GM19468 (cell line): ENCODE data around the gene HOXD12.

Experiments used
- ATAC-seq: cut with Tn5 transposase; IDR thresholded peaks from one replicate; pipeline ENCODE4 v1.9.1; 2021; ENCODE audit warnings: mild to moderate bottlenecking, moderate library complexity, moderate number of reproducible peaks; ENCODE audit not compliant: unreplicated experiment; ENCODE audit errors: extremely low read depth

Gene HOXD12

DNA sequence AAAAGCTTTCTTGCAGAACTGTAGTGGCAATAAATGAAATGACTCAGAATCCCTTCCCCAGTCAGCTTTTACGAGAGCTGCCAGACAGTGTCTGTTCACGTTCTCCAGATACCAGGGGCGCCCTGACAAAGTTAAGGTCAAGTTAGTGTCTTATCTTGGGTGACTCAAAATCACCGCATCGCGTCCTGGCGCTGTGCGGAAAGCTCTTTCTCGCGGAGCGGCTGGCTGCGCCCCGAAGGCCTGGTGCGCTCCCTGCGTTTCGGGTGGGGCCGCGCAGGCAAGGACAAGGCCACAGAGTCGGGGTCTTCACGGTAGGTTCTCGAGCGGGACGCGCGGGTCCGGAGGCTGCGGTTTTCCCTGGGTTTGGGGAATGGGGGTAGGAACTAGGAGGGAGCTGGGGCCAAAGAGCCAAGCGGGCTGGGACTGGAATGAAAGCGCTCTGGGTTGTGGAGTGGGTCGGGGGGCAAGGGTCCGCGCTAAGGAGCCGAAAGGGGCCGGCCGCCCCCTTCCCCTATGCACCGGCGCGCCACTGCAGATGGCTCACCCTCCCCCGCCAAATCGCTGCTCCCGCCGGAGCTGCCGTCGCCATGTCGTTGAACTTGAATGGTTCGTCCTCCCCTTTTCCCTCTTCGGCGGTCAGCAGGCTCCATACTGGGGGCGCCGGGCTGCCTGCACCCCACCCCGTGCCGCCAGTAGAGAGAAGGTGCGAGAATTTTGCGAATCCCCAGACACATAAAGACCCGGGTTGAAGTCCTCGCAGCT is 4.9 kb downstream of the HOXD12 start:
- no peak for ATAC-seq

DNA sequence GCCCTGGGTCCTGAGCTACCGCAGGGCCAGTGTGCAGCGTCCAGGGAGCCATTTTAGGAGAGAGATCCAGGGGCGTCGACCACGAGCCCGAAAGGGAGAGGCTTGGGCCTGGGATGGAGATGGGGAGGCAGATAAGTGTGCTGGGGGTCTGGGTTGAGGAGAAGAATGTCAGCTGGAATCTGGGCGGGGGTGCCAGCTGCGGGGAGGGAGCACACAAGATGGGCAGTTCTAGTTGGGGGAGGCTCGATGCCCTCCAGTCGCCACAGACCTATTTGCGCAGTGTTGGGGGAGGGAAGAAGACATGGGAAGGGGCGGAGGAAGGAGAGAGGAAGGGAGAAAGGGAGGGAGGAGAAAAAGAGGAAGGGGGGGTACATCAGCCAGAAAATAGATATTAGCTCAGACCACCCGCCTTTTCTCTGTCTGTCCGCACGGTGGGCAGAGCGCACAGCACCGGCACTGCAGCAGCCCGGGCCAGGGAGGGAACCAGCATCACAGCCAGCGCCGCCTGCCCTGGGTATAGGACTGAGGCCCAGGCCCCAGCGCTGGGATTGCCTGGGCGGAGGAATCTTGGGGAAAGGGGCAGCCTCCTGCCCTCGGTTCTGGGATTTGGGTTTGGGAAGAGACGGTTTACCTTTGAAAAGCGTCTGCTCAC is 5.6 kb downstream of the HOXD12 start:
- no peak for ATAC-seq

DNA sequence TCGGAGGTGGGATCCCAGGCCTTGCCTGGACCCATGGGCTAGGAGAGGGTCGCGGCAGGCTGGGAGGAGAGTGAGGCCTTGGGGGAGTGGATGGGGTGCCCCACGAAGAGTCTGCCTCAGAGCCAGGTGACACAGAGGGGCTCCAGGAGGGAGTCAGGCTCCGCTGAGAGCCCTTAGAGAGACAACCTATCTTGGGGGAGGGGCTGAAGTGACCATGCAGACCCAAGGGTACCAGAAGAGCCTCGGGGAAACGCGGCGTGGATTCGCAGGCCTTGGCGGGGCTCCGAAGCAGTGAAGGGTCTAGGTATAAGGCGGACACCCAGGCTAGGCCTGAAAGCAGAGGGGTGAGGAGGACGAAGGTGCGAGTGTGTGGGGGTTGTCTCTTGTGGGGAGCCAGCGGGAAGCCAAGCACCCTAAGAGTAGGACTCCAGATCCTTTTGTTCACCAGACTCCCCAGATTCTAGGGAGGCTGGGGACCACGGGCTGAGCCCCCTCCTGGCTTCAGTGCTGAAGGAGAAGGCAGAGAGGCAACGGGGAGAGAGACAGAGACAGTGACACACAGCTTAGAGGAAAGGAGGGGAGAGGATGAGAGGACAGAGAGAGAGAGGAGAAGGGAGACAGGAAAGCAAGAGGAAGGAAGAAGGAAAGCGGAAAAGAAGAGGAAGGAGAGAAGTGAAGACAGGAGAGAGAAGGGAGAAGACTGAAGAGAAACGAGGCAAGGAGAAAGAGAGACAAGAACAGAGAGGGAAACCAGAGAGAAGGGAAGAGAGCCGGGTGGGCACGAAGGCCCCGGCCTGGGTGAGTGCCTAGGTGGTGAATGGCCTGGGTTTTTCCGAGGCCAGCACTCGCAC is 6.4 kb downstream of the HOXD12 start:
- ATAC-seq = no peak

DNA sequence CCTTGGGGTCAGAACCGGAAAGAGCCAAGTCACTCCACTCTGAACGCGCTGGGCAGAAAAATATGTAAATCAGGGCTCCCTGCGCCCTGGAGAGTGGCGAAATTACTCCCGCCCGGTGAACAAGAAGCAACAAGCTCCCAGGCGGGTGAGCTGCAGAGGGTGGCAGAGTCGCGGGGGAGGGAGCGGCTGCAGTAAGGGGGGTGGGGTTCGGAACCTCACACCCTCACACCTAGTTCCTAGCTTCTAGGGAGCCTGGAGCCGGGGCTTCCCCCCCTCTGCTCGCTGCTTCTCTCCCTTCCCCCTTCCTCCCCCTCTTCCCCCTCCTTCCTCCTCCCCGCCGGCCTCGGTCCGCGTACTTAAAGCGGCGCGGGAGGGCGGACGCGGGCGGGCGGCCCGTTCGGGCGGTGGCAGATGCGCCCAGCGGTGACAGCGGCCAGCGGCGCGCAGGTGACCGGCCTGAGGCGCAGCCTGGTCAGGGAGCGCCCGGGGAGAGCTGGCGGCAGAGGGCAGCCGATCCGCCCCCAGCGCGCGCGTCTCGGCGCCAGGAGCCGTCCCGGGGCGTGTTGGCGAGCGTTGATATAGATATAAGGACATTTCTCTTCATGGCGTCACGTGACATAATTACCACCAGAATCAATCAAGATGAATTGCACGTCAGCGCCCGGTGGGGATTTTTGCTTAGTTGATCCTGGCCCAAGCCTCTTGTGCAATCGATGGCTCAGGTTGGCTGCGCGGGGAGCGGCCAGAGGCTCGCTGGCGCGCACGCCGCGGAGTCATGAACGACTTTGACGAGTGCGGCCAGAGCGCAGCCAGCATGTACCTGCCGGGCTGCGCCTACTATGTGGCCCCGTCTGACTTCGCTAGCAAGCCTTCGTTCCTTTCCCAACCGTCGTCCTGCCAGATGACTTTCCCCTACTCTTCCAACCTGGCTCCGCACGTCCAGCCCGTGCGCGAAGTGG is 7.3 kb downstream of the HOXD12 start, which contains the start of gene HOXD11:
Gene HOXD11 (plus strand): TSS at position 700 of the 959 bp plus-strand sequence. CDS start 76 bp downstream, at position 776.
- no peak for ATAC-seq

DNA sequence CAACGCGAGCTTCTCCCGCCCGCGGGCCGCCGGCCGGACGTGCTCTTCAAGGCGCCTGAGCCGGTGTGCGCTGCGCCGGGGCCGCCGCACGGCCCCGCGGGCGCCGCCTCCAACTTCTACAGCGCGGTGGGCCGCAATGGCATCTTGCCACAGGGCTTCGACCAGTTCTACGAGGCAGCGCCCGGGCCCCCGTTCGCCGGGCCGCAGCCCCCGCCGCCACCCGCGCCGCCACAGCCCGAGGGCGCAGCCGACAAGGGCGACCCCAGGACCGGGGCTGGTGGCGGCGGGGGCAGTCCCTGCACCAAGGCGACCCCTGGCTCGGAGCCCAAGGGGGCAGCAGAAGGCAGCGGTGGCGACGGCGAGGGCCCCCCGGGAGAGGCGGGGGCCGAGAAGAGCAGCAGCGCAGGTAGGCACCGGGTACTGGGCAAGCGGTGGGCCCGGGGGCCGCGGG is 8.2 kb downstream of the HOXD12 start:
- ATAC-seq = no peak

DNA sequence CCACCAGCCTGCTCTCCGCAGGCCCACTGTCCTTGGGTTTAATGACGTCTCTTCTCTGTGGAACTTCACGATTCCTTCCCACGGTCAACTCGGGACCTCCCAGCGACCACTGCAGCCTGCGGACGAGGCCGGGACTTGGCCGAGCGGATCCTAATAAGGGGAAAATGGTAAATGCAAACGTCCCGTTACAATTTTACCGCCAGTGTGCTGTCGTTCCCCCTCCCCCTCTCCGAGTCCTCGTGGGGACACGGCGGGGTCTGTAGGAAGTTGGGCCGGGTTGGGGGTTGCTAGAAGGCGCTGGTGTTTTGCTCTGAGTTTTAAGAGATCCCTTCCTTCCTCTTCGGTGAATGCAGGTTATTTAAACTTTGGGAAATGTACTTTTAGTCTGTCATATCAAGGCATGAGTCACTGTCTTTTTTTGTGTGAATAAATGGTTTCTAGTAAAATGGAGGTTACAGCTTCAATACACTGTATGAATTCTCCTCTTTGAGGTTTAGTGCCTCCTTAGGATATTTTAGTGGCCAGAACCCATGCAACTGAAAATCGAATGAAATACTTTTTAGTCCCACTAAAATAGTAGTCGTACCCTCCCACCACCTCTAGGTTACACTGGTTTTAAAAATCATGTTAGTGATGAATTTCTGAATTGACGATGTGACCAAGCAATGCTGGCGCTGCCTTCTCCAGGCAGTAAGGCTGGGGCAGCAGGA is 9.8 kb downstream of the HOXD12 start:
- no peak for ATAC-seq

DNA sequence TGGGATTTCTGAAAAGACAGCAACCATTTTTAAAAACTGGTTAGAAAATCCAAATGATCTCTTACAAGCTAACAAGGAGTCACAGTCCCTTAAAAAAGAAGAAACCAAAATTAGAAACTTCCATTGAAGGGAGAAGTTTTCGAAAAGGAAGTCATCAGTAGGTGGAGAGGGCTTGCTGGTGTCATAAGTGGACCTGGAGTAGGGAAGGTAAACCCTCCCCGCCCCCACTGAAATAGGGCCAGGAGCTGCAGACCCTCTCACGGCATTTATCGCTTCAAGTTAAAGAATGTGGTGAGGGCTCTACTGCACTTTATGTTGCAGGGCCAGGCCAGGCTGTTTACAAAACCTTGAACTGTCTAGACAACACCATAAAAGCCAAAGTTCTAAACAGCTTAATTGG is 10.4 kb downstream of the HOXD12 start:
- ATAC-seq = no peak

DNA sequence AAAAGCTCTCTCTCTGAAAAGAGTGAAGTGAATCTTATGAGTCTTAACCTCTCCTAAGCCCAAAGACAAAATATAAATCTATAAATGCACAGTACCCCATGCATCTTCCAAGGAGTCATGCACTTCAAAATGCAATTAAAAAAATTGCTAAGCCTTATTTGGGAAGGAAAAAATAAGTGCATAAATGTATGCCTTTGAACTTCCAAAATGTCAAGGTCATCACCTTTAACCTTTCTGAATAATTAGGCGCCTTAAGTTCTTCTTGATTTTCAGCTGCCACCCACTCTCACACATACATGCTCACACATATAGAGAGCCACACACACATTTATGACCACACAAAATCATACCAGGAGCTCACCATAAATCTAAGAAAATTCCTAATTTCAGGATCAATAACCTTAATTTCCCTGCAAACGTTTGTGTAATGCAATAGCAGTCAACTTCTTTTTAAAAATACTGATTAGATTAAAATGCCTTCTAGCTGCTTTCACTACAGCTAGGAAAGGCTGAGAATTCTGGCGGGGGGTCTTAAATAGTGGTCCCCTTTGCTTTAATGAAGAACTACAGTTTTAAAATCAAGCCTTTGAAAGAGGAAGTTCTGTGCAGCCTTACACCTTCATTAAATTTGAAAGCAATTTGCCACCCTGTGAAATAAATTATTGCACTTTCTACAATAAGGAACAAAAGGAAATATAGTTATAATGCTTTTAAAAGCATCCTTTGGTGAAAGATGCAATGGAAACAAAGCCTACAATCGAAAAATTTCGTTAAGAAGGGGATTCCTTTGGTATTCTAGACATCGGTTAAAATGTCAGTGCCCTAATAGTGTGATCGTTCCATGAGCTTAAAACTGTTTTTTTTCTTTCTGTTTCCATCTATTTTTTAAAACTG is 11.1 kb downstream of the HOXD12 start:
- ATAC-seq = no peak

DNA sequence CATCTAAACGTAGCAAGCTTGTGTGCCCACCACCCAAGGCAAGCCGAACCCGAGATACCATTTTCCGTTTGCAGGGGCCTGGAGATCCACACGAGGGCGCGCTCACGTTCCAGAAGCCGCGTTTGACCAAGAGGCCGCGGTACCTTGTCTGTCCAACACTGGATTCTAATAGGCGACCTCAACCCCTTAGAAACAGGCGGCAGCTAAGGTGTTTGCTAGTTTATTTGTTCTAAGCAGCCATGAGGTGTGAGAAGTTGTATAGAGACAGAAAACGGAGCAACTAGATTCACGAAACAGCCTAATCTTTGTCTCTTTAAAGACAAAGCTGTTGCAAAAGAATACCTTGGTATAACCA is 11.7 kb downstream of the HOXD12 start:
- no peak for ATAC-seq

DNA sequence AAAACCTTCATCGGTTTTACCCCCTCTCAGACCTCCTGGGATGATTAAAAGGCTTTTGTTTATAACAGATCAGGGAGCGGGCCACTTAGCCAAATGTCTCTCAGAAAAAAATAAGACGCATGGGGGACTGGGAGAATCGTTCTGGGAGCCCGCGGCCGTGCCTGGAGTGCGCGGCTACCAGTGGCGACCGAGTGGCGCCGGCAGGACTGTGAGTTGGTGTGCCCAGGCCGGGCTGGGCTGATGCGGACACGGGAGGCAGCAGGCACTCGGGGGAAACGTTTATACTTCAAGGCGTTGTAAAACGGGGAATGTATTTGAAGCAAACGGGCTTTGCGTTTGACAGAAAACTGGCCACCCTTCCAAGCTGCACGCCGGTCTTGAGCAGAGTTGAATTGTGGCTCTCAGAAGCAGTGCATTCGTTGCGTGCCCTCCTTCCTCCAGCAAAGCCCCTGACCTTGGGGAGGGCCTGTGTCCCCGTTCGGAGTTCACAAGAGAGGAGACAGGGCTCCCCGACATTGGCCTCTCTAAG is 12.3 kb downstream of the HOXD12 start:
- no peak for ATAC-seq

DNA sequence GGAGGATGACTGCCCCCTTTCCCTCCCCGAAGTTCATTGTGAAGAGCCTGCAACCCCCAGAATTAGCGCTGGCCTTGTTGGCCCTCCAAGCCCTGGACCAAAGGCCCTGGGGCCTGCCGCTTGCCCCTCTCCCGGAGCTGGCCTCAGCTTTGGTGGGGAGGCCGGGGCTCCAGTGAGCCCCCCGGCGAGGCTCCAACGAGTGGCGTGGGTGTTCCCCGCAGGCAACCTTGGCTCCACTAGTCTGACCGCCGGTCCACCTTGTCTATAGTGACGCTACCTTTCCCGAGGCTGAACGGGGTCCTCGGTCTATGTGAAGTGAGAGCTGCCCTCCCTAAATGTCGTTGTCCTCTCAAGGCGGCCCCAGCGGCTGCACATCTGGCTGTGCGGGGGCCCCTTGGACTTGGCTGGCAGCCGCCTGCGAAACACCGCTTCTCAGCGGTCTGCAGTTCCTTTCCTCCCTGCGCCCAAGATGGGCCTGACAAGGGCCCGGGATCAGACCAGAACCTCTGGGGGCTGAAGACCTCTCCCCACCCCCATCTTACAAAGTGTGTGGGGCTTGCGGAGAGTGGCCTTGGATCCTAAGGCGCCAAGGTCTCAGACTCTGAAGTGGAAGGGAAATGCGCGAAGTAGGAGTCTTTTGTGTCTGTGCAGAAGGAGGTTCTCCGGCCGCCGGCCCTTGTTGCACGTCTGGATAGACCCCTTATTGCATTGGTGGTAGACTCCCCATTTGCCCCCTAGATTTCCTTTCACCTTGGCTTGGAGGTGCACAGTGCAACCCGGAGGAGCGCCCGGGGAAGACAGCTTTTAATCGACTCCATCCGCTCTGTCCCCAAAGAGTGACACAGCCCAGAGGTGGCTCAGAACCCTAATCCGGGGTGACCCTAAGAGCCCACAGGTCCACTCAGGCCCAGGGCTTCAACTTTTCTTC is 13.0 kb downstream of the HOXD12 start:
- no peak for ATAC-seq

DNA sequence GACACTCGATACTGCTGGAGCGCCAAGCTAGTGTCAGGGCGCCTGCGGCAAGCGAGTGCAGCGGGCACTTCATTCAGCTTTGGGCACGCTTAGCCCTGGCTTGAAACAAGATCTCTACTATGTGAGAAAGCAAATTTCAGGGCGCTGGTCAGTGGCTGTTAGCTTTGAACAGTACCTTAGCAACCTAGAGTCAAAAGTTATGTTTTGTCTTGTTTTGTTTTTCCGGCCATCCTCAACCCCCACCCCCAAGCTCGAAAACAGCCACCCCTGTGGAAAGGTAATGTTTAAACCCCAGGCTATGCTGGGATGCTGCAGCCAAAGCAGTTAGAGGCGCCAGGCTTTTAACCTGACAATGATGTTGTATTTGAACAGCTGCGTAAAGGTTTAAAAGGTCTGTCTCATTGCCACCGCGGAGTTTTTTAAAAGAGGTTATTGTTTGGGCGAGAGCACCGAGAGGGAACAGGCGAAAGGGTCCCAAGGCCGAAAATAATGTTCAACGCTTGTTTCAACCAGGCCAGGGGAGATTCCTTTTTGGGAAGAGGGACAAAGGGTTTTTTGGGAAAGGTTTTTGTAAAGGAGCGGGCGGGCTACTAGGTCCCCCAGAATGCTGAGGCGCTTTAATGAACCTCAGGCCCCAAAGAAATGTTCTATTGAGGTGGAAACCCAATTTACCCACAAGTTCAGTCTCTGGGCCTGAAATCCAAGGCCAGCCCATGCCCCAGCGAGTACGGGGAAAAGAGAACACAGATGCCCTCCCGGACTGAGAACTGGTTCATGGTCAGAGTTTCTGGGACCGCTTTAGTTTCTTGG is 14.7 kb downstream of the HOXD12 start:
- ATAC-seq = no peak

DNA sequence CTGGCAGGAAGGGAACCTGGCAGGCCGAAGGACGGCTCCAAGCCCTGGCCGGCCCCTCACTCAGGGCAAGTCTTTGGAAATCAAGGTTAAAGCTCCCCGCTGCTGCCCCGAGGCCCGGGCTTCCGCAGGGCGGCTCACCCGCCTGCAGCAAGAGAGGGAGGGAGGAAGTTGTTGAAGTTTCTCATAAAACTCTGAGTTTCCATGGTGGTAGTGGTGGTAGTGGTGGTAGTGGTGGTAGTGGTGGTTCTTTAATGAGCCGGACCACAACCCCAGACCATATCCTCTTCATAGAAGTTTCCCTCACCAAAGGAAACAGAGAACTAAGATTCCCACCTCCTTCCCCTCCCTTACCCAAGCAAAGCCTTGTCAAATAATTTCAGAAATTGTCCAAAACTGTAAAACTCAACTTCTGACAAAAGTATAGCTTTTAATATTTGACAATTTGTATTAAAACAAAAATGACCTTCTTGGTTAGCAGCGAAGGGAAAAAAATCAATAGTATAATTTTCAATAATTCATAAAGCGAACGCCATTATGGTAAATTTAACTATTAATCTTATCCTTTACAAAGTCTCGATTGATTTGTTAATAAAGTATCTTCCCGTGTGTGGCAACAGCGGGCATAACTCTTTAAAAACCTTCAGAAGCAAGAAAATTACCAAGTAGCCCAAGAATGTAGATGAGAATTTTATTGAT is 15.5 kb downstream of the HOXD12 start:
- ATAC-seq = no peak

DNA sequence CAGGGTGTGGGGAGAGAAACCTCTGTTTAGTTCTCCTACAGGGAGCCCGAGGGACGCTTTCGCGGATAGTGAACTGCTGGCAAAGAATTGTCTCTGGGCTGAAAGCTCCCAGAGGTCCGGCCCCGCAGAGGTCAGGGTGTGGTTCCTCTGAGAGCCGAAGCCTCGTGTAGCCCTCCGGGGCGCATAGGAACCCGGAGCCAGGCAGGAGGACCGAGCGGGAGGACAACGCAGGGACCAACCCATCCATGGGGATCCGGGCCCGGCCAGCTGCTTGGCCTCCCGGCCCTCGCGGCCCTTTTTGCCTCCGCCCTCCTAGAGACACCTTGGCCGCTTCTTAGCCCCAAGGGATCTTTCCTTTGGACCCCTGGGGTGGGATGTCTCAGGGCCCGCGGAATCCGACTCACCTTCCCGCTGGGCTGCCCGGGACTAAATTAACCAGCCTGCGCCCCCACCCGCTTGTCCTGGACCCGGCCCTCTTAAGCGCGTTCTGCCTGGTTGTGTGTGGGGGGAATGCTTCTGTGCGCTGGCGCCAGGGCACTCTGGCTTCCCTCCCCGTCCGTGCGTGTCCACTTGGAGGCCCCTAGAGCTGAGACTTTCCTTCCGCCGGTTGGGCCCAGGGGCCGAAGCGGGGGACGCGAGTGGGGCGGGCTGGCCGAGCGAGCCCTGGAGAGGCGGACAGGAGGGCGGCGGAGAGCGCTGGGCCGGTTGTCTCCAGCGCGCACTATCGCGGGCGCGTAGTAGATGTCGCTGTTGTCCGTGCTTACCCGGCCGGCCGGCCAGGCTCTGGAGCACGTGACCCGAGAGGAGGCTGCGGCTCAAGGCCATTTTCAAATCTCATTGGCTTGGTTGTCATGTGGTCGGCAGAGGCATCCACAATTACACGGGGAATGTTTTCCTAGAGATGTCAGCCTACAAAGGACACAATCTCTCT is 16.6 kb downstream of the HOXD12 start, which contains the start of gene HOXD10:
Gene HOXD10 (plus strand): TSS at position 896 of the 931 bp plus-strand sequence. CDS start 56 bp downstream, outside the sequence.
- ATAC-seq = no peak
